Fibroblast of peridontal ligament (primary cell): ENCODE measurements around the gene MAP1B.
A peak's percentile ranks its signal among the peaks of the same experiment; 100 is the strongest.
"Not testable (repeated sequence)": the region's sequence is repeated elsewhere in the genome, so short reads cannot be mapped to it uniquely, and the experiment has no call there.

Source experiments
- DNase-seq: peaks from one replicate; pipeline ENCODE4 v3.0.0-alpha.2; 2010; ENCODE audit errors: extremely low read depth

Gene MAP1B

DNA sequence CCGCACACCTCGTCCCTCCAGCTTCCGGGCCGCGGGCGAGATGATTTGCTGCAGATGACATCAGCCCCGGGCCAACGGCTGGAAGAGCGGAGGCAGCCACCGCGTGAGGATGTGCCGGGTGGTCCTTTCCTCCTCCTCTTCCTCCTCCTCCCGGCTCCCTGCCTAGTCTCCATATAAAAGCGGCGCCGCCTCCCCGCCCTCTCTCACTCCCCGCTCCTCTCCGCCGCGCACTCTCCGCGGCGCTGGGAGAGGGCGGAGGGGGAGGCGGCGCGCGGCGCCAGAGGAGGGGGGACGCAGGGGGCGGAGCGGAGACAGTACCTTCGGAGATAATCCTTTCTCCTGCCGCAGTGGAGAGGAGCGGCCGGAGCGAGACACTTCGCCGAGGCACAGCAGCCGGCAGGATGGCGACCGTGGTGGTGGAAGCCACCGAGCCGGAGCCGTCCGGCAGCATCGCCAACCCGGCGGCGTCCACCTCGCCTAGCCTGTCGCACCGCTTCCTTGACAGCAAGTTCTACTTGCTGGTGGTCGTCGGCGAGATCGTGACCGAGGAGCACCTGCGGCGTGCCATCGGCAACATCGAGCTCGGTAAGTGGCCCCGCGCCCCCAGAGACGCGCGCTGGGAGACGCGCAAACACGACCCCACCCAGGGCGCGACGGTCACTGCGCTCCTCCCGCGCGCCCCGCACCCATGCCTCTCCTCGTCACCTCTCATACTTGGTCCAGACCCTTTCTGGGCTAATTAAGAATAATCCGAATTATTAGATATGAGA lies at the start of gene MAP1B:
TSS of gene MAP1B (plus strand) at position 345 of the 770 bp plus-strand sequence. CDS start at position 402, 57 bp downstream.
- peak; percentile 66 for DNase-seq

GRCh38 chr5:72057816-72058215 lies 49.5 kb upstream of the MAP1B start:
- DNase-seq, result no peak

GRCh38 chr5:72063219-72063819 lies 44.0 kb upstream of the MAP1B start:
- DNase-seq, result peak; percentile 35

- no peak for DNase-seq
Observed at GRCh38 chr5:72064801-72065570, 42.3 kb upstream of the MAP1B start.

DNA sequence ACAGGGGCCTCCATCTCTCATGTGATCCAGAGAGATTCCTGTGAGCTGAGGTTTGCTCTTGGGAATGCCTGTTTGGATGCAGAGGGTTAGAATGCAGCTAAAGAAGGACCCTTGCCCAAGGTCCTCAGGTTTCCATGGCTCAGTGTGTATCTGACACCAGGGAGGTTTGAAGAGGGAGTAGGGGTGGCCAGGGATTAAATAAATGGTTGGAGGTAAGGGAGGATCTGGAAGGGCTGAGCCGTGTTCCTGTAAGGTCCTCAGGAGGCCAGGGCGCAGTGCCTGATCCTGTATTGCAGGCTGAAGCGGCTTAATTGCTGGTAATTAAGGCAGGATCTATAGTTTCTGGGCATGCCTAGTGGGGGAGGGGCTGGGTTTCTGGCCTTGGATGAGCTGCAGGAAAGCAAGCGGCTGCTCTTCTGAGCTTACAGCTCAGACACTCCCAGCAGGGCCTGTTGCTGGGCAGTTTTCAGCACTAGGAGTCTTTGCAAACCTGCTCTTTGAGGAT lies 41.5 kb upstream of the MAP1B start:
- peak; percentile 13 for DNase-seq

DNA sequence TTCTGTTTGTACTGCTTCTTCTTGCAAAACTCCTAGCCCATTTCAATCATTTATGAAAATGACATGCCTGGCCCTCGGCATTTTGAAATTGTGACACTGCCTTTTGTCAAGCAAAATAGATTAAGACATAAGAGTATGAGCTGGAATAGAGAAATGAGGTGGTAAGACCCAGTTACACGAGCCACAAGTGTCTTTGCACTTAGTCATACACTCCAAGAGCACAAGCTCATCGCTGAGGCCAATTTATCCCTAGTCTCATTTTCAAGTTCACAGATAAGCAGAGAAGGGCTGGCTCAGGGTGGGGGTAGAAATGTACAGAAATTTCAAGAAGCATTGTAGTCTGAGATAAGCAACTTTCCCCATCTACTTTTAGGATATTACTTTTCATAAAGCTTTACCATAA lies 40.6 kb upstream of the MAP1B start:
- DNase-seq, result peak; percentile 77

DNA sequence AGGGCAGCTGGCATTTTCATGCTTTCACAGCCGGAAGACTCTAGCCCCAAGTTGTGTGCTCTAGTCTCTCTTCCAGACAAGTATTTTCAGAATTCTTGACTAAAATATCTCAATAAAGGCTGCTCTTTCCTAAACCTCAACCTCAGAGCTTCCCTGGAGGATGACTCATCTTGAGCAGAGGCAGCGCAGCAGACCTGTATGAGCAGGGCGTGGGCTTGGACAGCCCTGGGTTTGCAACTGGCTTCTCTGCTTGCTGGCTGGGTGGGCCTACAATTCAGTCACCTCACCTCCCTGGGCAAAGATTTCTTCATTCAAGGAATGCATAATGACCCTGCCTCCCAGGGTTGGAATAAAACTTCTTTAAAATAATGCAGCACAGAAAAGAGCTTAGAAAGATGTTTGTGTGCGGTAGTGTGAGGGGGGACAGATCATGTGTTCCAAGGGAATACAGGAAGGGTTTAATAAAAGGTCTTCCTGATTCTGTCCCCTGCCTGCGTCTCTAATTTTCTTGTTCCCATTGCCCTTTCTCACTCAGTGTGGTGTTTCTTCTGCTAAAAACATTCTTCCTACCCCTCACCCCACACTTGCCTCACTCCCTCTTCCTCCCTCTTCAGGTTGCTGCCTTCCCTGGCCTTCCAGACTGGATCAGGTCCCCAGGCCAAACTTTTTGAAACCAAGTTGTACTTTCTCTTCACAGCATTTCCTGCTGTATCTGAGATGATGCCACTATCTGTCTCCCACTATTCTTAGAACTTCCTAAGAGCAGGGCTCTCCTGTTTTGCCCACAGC lies 39.4 kb upstream of the MAP1B start:
- peak; percentile 63 for DNase-seq

DNA sequence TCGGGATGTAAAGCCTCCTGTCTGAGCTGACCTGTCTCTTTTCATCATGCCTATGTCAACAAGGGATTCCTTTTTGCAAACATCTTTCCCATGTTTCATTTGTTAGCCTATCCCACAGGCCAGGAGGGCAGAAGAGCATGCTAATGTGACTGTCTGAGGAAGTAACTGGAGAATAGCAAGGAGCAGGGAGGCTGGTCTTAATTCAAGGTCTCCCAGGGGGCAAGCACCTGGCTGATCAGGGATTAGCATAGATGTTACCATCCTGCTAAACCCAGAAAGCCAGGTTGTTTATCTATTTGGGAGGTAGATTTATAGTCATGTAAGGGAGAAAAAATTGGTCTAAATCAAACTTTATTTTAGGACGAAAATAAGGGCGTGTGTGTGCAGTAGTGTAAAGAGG lies 36.7 kb upstream of the MAP1B start:
- no peak for DNase-seq

DNA sequence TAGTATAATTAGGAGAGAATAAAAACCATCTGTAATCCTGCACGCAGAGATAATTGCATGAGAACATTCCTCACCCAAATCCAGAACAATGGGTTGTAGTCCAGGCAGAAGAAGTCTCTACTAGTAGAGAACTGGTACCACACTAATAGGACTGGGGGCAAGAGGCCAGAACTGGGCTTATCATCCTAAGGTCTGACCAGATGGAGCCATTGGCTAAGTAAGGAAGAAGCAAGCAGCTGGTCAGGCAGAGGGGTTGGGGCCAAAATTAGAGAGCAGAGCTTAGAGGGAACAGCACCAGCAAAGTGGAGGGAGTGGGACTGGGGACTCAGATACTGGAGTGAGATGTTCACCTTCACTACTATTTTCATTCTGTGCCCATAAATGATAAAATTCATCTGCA lies 35.4 kb upstream of the MAP1B start:
- no peak for DNase-seq

- DNase-seq, result no peak
Observed at GRCh38 chr5:72074251-72074650, 33.0 kb upstream of the MAP1B start.

GRCh38 chr5:72075461-72075860 lies 31.8 kb upstream of the MAP1B start:
- DNase-seq, result no peak

DNA sequence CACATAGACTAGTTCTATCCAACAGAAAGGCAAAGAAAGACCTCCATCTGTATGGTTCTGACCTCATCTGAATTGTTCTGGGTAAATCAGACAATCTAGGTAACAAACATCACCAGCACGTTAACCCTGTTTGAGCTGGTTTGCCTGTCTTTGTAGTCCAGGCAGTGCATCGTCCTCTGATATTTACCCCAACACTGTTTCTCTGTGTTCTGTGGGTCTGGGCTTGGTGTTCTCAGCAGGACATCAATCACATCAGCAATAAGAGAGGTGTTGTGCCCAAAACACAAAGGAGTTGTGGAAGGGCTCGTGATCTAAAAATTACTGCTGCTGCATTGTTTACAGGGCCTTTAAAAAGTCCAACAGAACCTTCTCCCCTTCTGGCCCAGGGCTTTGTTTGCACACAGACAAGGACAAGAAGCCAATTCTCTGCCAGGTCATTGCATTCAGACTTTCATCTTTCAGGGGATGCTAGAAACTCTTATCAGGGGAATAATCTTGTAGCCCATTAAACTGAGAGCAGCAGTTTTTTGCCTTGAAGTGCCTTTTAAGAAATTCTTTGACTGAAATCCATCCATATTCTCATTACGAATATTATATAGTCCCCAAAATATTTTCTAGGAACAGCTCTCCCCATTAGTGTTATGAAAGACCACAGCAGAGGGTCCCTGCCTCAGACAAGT lies 30.5 kb upstream of the MAP1B start:
- DNase-seq, result no peak

DNA sequence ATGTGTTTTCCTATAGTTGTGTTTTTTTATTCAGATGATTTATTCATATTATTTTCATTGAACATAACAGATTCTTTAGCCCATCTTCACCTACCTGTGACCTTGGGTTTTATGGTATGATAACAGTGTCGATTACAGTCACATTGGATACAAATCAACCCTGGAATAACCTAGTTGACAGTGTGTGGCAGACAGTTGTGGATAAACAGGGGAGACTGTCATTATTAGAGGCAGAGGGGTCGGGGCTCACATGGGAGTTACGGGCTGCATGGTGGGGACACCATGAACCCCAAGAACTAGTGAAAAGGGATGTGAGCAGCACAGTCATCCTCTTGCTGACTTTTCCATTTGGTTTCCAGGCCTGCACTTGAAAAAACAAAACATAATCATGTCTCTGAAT lies 29.9 kb upstream of the MAP1B start:
- DNase-seq, result no peak

DNA sequence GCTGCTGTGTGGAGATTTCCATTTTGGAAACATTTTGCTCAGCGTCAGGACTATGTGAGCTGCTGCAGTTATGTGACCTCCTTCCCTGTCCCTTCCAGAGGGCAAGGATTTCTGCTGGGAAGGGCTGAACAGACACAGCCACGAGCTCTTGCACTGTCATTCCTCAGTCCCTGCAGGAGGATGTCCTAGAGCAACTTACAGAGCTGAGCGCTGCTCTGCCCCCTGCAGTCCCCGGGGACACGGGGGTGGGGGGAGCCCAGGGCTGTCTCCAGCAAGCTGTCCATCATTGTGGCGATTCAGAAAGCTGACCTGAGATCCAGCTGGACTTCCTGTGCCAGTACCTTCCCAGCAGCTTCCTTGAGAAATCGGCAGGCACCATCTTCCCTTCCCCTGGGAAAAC lies 28.0 kb upstream of the MAP1B start:
- no peak for DNase-seq

- DNase-seq, result no peak
Observed at GRCh38 chr5:72082048-72082447, 25.2 kb upstream of the MAP1B start.

- no peak for DNase-seq
Observed at GRCh38 chr5:72084876-72085275, 22.4 kb upstream of the MAP1B start.

- DNase-seq, result no peak
Observed at GRCh38 chr5:72085319-72085718, 22.0 kb upstream of the MAP1B start.

- not testable (repeated sequence) for DNase-seq
Observed at GRCh38 chr5:72089713-72090112, 17.6 kb upstream of the MAP1B start.

DNA sequence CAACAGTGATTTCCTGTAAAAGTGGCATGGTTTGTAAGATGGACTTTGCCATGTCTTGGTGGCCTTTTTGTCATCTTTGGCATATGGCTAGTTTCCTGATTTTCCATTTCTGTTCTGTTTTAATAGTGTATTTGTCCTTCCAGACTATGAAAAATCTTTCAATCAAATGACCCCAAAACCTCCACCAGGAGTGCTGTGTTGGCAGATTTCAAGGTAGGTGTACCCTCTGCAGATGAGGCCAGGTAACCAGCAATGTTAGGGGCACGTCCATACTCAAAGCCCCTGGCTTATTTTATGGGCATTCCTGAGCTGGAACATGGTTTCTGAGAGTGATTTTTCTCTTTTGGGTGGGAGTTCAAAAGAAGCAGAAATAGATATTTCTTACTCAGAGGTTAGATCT lies 15.2 kb upstream of the MAP1B start:
- no peak for DNase-seq

GRCh38 chr5:72093217-72093616 lies 14.1 kb upstream of the MAP1B start:
- peak; percentile 51 for DNase-seq

DNA sequence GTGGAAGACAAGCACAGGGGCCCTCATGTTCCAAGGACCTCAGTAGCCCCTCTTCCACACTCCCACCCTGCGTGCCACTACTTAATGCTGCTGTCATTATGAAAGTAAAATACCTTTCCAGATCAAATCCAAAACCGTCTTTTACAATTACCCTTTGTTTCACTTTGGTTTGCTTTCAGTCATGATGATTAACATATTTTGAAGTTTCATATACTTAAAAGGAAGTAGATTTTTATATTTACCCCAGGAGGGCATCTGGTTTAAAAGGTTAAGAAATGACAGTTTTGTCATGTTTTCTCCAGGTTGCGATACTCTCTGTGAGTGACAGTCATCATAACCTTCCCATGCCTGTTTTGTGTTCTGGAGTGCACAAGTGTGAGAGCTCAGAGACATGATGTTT lies 13.5 kb upstream of the MAP1B start:
- no peak for DNase-seq
